Stomach (tissue), 9 donors: ENCODE measurements around the gene UPP2. TPM values are rescaled to one million over a fixed set of nuclear protein-coding genes. Genes with fewer than 3 reads are reported as not detected.

Experiments
- DNase-seq, 2 donors: peaks; one replicate each; pipeline versions ENCODE4 v3.0.0 to v3.0.0-alpha.2; 2013 to 2019
- H3K27ac ChIP-seq, 5 donors: fragments of 200-600 bp in 4 of 5; sonication (generic) in 4 of 5; one replicate each; pipeline ENCODE4 v1.5.1; 2013 to 2019; ENCODE audit warnings: mild to moderate bottlenecking in 1 of 5, moderate library complexity in 1 of 5
- H3K27me3 ChIP-seq, 3 donors: fragments of 200-600 bp; sonication (generic); one replicate each; pipeline ENCODE4 v1.5.1; 2017 to 2019; ENCODE audit warnings: mixed run types in 1 of 3
- H3K36me3 ChIP-seq, 4 donors: fragments of 200-600 bp; sonication (generic); 1 replicate in 3 of 4; 2 replicates in 1 of 4; pipeline ENCODE4 v1.5.1; 2016 to 2019
- H3K4me1 ChIP-seq, 4 donors: fragments of 200-600 bp; sonication (generic); one replicate each; pipeline ENCODE4 v1.5.1; 2016 to 2019
- H3K4me3 ChIP-seq, 4 donors: fragments of 200-600 bp; sonication (generic) in 3 of 4; one replicate each; pipeline ENCODE4 v1.5.1; 2016 to 2019; ENCODE audit warnings: mild to moderate bottlenecking in 1 of 4
- H3K9me3 ChIP-seq, 4 donors: fragments of 200-600 bp; sonication (generic); one replicate each; pipeline ENCODE4 v1.5.1; 2016 to 2019
- CTCF ChIP-seq, 7 experiments: fragments of 450-650 bp in 4 of 7; fragments of 200-600 bp in 3 of 7; sonication (generic) in 3 of 7; IDR thresholded peaks; one replicate each; pipeline ENCODE4 v1.5.1; 2016 to 2019; ENCODE audit warnings: antibody characterized with exemption in 7 of 7, control low read depth in 2 of 7, mild to moderate bottlenecking in 1 of 7
- EP300 ChIP-seq: sonication (generic); formaldehyde crosslinking; IDR thresholded peaks from one replicate; pipeline ENCODE4 v1.6.1; 2017; ENCODE audit warnings: antibody characterized with exemption
- POLR2A ChIP-seq, 4 donors: fragments of 450-650 bp; IDR thresholded peaks; one replicate each; pipeline ENCODE4 v1.6.1; 2016; ENCODE audit warnings: antibody characterized with exemption in 4 of 4, control low read depth in 2 of 4, mild to moderate bottlenecking in 1 of 4, moderate library complexity in 1 of 4
- POLR2AphosphoS5 ChIP-seq, 3 donors: sonication (generic); formaldehyde crosslinking; IDR thresholded peaks; one replicate each; pipeline ENCODE4 v1.6.1; 2016; ENCODE audit warnings: antibody characterized with exemption in 3 of 3
- WGBS, 5 donors: extraction: QIAGEN DNeasy Blood & Tissue Kit in 3 of 5; methylation state at CpG; one replicate each; pipeline versions ENCODE4 v1.1.5 to v1.1.7; 2013 to 2018; 5-methylcytosine and 5-hydroxymethylcytosine counted together
- intact Hi-C: fragments of 100-400 bp; cut with DNase I; formaldehyde crosslinking; loops from one replicate; pipeline ENCODE4 v1.15.1; 2023; ENCODE audit warnings: low total_unique reads
- polyA plus RNA-seq, 3 donors: library from polyadenylated mRNA; stranded (reverse); fragments of 200-250 nt; gene quantifications; one replicate each; pipeline ENCODE4 v1.2.3, GENCODE V29; 2013
- total RNA-seq, 5 donors: library from RNA; depleted of rRNA; stranded (reverse); fragments of >200 nt; gene quantifications; one replicate each; pipeline versions ENCODE4 v1.1.0 to v1.2.3, GENCODE V29; 2014 to 2016
- donor health status: healthy with polysubstance abuse.
- donor health status: Bipolar disorder and iron deficiency.
- donor health status: healthy.

UPP2 gene
- total and polyA plus RNA-seq, 8 donors: not detected

- DNase-seq: no peak
- 60 to 82% (median 78%) methylated on average over 3 of the region's 3 CpGs for WGBS, 5 donors
- no peak overlapping the region for H3K27ac ChIP-seq
- H3K9me3 ChIP-seq: no peaks in the 10 kb centered on the region
- H3K27me3 ChIP-seq: no peaks in the 10 kb centered on the region
- peaks cover 0 to 28% (median 4%) of the 10 kb centered on the region in 4 donors for H3K4me1 ChIP-seq
- H3K36me3 ChIP-seq: no peaks in the 10 kb centered on the region
- TF ChIP-seq POLR2A (IDR thresholded peaks at IDR 0.05) (no peak), CTCF (IDR thresholded peaks at IDR 0.05) (no peak), POLR2AphosphoS5 (IDR thresholded peaks at IDR 0.05) (no peak)
- intact Hi-C loops: no loop called here
- no peak overlapping the region for H3K4me3 ChIP-seq
Observed at GRCh38 chr2:158182676-158183295, 81.1 kb downstream of the UPP2 start.

- H3K4me1 ChIP-seq: peaks cover 0 to 32% (median 4%) of the 10 kb centered on the region in 4 donors
- no peaks in the 10 kb centered on the region for H3K27me3 ChIP-seq
- H3K4me3 ChIP-seq: no peak overlapping the region
- no peak for DNase-seq
- no peaks in the 10 kb centered on the region for H3K36me3 ChIP-seq
- H3K9me3 ChIP-seq: no peaks in the 10 kb centered on the region
- peak overlapping the region in 1 of 5 donors; percentile 29 for H3K27ac ChIP-seq
- 46 to 72% (median 64%) methylated on average over 1 of the region's 1 CpG for WGBS, 5 donors
- no peak for TF ChIP-seq EP300
- TF ChIP-seq CTCF (IDR thresholded peaks at IDR 0.05): no peak
- no peak for TF ChIP-seq POLR2AphosphoS5 (IDR thresholded peaks at IDR 0.05)
- TF ChIP-seq POLR2A (IDR thresholded peaks at IDR 0.05): no peak
- intact Hi-C loops: no loop called here
Observed at GRCh38 chr2:158184001-158184400, 82.3 kb downstream of the UPP2 start.

GRCh38 chr2:158184556-158185343, 83.1 kb downstream of the UPP2 start:
- Histone ChIP-seq H3K27ac (peak overlapping the region in 2 of 5 donors; percentile 13 to 29), H3K27me3 (no peaks in the 10 kb centered on the region), H3K4me1 (peaks cover 1 to 34% (median 8%) of the 10 kb centered on the region in 4 donors), H3K9me3 (no peaks in the 10 kb centered on the region), H3K36me3 (no peaks in the 10 kb centered on the region), H3K4me3 (no peak overlapping the region)
- WGBS, 5 donors: 53 to 73% (median 59%) methylated on average over 3 of the region's 3 CpGs
- peak in 1 of 2 donors; percentile 74 for DNase-seq
- TF ChIP-seq POLR2A (IDR thresholded peaks at IDR 0.05): no peak
- no peak for TF ChIP-seq CTCF (IDR thresholded peaks at IDR 0.05)
- no peak for TF ChIP-seq EP300
- intact Hi-C loops: no loop called here

Other genes starting within 250 kb of the UPP2 start
- 10 to 100 TPM in 3 of 5 donors, 1 to 10 TPM in 2; 2.3 to 32.1 (median 18.4) TPM for gene ACVR1, start 225.5 kb upstream of the UPP2 start, total RNA-seq
- gene ACVR1, start 225.5 kb upstream of the UPP2 start, polyA plus RNA-seq: 1 to 10 TPM; 3.7 to 5.6 (median 5.5) TPM